22Rv1 (cell line): ENCODE results near the gene SLC5A11.
"Not testable (repeated sequence)": the region's sequence is repeated elsewhere in the genome, so short reads cannot be mapped to it uniquely, and the experiment has no call there.

Experiments
- CTCF ChIP-seq: fragments of 450-650 bp; IDR thresholded peaks from 2 replicates; pipeline ENCODE4 v1.5.1; 2017; ENCODE audit warnings: mild to moderate bottlenecking
- ZFX ChIP-seq: fragments of 450-650 bp; IDR thresholded peaks from 2 replicates; pipeline ENCODE4 v1.6.1; 2017; ENCODE audit warnings: antibody characterized with exemption, borderline replicate concordance

- not testable (repeated sequence) for TF ChIP-seq CTCF, ZFX
These were observed 765 bp upstream of the SLC5A11 start for GRCh38 chr16:24845031-24845365.
